UCSD-AML1 (cell line): ENCODE data around the gene SPINT2.
"Not testable (repeated sequence)": the region's sequence is repeated elsewhere in the genome, so short reads cannot be mapped to it uniquely, and the experiment has no call there.

Experiments used
- DNase-seq: peaks from one replicate; lab custom pipeline; 2025; ENCODE audit not compliant: unreplicated experiment; lab: John Stamatoyannopoulos, UW

Gene SPINT2

DNA sequence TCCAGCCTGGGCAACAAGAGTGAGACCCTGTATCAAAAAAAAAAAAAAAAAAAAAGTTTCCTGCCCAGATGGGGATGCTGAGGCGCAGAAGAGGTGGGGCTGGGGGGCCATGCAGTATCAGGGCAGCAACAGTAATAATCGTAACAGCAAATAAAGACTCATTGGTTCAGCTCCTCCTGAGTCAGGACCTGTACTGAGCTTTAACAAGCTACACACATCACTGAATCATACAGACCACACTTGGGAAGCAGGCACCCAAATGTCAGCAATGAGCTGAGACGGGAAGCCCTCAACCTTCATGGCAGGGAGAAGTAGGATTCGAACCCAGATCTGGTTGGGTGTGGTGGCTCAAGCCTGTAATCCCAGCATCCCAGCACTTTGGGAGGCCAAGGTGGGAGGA, 29.8 kb upstream of the SPINT2 start:
- no peak for DNase-seq

DNA sequence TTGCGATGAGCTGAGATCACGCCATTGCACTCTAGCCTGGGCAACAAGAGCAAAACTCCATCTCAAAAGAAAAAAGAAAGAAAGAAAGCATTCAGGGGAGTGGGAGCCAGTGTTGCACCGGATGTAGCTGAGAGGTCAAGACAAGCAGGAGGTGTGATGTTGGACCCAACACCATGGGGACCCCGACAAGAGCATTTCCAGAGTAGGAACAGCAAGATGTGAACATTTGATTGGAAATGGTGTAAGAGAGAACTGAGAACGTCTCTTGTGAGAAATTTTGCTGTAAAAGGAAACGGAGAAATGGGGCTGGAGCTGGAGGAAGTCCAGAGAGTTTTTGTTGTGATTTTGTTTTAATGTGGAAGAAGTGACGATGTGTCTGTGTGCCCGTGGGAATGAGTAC, 24.6 kb upstream of the SPINT2 start:
- DNase-seq = no peak

DNA sequence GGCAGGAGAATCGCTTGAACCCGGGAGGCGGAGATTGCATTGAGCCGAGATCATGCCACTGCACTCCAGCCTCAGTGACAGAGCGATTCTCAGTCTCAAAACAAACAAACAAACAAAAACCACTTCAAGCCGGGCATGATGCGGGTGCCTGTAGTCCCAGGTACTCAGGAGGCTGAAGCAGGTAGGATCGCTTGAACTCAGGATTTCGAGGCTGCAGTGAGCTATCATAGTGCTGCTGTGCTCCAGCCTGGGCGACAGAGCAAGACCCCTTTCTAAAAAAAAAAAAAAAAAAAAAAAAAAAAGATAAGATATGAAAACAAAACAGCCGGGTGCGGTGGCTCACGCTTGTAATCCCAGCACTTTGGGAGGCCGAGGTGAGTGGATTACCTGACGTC, 21.1 kb upstream of the SPINT2 start:
- DNase-seq = no peak

DNA sequence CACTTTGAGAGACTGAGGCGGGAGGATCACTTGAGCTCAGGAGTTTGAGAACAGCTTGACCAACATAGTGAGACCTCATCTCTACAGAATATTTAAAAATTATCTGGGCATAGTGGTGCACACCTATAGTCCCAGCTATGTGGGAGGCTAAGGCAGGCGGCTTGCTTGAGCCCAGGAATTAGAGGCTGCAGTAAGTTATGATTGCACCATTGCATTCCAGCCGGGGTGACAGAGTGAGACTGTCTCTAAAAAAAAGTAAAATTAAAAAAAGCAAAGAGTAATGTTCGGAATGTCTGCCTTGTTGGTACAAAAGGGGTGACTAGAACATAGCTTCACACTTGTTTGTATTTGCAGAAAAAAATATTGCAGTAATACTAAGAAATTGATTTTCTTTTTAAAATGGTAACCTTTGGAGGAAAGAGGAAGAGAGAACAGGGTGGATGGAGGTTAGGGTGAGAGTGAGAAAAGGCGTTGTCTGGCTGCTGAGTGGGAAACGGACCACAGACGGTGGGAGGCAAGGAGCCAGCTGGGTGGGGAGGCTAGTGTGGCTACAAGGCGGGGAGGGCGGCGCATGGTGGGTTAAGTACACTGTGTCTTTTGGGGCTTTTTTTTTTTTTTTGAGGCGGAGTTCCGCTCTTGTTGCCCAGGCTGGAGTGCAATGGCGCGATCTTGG, 18.4 kb upstream of the SPINT2 start:
- DNase-seq = no peak

DNA sequence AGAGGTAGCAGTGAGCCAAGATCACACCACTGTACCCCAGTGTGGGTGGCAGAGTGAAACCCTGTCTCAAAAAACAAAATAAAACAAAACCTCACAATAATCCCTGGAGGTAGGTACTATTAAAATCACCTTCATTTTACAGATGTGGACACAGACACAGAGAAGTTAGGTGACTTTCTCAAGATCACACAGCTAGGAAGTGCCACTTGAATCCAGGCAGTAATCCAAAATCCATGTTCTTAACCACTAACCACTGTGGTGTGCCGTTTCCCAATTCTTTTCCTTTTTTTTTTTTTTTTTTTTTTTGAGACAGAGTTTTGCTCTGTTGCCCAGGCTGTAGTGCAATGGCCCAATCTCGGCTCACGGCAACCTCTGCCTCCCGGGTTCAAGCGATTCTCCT, 17.2 kb upstream of the SPINT2 start:
- DNase-seq = no peak

DNA sequence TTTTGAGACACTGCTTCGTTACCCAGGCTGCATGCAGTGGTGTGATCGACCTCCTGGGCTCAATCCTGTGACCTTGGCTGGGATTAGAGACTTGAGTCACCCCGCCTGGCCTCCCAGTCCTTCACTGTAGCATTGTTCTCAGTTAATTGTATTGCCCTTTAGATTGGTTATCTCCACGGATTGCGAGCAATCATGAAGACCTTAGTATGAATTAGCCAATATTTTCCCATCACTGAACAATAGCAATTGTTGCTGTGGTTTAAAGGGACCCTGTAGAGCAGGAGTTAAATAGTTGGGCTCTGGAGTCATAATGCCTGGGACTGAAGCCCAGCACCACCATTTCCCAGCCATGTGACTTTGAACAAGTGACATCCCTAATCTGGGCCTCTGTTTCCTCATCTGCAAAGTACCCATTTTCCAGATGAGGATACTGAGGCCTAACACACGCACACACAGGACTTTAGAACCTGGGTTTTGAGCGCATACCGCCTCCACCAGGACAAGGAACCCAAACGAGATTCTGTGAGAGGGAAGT, 16.6 kb upstream of the SPINT2 start:
- DNase-seq = no peak

DNA sequence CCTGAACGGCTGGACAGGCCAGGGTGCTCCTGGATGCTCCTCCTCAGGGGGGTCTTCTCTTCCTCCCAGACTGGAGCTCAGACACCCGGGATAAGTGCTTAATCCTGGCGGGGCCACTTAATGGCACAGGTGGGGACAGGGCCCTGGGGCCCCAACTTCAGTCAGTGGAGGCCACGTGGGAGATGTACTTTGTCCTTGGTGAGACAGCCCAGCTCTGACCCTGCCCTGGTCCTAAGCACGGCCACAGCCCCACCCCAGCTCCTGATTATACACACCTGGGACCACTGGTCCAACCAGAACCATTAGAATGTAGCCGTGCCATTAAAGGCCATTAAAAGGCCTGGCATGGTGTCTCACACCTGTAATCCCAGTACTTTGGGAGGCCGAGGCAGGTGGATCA, 16.0 kb upstream of the SPINT2 start:
- DNase-seq = no peak

DNA sequence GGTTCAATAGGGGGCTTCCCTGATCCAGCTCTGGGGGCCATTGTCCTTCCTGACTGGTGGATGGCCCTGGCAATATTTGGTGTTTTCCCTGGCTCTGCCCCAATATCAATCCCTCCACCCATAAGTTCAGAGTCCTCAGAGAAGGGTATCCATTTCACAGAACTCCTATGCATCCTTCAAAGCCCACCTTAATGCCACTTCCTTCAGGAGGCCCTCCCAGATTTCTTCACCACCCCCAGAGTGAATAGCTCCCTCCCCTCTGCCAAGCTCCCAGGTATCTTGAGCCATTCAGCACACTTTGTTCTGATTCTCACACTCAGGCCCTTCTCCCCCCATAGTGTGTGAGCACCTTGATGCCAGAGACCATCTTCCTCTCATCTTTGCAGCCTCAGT, 13.9 kb upstream of the SPINT2 start:
- DNase-seq = no peak

DNA sequence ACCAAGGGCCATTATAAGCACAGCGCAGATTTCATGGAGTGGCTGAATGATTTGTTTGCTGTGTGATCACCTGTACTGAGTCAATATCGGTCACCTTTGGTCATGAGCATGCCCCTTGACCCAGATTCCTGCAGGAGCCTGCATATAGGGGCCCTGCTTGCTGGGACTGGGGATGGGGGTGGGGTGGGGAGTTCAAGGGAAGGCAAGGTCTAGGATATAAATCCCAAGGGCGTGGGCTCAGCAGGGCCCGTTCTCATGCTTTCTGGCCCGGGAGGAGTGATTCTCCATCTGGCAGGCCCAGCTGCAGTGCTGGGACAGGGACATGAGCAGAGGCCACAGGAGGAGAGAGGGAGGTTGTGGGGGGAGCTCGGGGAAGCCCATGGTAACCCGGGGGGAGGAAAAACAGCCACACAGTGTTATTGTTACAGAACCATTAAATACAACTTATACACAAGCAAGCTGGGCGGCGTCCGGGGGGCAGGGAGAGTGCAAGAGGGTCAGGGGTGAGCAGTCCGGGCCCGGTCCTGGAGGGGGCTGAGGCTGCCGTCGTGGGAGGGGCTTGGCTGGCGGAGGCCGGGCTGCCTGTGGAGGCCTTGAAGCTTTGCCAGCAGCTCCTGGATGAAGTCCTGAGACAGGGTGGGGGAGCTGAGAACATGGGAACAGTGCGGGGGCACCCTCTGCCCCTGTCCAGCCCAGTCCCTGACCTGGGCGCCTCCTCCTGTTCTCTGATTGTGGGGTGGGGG, 13.4 kb upstream of the SPINT2 start:
- no peak for DNase-seq

DNA sequence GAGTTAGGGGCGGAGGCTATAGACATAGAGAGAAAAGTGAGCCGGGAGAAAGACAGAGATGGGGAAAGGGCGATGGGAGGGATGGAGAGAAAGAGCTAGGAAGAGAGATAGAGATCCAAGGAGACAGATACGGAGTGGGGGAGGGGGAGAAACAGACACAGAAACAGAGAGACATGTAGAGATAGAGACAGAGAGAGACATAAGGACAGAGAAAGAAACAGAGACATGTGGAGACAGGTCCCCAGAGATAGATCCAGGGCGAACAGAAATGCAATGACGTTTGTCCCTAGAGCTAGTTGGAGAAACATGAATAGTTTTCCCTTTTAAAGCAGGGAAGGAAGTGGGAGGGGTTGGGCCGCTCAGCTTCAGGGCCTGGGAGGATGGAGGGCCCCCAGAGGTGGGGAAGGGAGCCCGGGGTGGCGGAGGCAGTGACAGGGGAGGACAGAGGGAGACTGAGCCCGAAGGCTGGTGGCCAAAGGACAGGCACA, 12.8 kb upstream of the SPINT2 start:
- DNase-seq = peak; percentile 57

DNA sequence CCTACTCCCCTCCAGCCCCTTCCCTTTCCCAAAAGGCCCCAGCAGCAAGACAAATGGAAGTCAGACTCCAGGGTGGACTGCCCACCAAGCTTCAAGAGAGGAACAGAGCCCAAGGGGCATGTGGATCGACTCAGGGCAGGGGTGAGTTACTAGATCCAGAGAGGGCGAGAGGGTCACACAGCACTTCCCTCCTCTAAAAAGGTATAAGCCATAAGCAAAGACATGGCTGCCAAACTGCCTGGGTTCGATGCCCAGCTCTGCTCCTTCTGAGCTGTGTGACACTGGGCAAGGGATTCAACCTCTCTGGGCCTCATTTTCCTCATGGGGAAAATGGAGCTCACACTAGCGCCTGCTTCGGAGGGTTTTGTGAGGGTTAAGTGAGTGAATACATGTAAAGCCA, 12.0 kb upstream of the SPINT2 start:
- no peak for DNase-seq

DNA sequence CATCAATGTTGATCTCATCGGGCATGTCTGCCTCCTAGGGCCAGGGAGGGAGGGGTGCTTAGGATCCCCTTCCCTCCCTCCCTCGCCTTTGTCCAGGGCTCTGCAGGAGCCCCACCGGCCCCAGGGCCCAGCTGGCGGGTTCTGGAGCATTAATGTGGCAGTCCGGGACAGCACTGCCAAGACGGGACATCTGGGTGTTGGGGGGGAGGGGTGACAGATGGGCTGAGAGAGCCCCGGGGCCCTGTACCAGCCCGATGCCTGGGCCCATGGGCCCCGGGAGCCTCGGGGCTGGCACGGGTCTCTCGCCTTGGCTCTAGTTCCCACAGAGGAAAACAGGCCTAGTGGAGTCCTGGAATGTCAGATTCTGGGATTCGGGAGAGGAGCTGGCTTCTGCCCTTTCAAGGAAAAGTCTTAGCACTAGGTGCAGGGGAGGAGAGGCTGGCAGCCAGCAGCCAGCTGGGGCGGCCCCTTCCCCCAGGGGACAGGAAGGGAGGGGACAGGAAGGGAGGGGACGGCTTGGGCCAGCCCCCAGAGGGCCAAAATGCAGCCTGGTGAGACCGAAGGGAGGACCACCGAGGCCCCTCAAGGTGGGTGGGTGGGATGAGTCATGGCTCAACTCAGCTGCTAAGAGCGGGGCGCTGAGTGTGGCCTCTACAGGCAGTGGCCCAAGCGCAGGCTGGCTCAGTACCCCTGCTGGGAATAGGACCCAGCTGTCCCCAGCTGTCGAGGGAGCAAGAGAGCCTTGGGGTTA, 11.3 kb upstream of the SPINT2 start:
- peak; percentile 32 for DNase-seq

DNA sequence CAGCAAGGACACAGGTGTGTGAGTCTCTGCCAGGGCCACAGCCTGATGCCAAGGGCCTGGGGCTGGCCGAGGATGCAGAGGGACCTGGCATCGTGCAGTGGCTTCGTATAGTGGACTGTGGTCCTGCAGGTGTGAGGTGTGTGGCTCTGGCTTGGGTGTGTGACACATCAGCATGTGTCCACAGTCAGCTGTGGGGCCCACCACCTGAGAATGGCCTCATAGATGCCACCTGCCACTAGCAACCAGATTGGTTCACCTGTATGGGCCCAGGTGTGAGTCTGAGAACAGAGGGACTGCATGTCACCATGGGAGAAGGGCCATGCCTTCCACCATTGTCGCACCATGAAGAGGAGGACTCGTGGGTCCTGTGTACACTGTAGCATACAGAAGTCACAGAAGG, 10.6 kb upstream of the SPINT2 start:
- DNase-seq = no peak

DNA sequence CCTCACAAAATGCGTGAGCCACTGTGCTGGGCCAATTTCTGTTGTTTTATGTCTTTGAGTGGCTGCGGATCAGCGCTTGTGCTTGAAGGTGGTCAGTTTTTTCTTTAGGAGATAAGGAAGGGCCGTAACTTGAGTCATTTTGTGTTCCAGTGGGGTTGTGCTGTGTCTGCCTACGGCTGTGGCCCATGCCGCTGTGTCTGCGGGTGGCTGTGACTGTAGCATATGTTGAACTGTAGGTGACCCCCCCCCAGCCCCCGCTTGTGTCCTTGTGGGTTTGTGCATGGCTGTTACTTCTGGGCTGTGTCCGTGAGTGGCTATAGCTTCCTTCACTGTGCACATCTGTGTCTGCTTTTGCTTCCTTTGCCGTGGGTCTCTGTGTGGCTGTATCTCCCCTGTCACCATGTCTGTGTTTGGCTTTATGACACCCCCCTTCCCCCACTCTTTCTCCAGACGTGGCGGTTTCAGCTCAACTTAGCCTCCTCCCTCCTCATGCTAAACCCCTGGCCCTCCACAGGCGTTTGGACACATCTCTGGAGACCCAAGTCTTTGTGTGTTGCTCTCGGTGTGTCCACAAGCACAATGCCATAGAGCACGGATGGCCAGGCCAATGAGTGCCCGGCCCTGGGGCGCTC, 8.9 kb upstream of the SPINT2 start:
- peak; percentile 45 for DNase-seq

DNA sequence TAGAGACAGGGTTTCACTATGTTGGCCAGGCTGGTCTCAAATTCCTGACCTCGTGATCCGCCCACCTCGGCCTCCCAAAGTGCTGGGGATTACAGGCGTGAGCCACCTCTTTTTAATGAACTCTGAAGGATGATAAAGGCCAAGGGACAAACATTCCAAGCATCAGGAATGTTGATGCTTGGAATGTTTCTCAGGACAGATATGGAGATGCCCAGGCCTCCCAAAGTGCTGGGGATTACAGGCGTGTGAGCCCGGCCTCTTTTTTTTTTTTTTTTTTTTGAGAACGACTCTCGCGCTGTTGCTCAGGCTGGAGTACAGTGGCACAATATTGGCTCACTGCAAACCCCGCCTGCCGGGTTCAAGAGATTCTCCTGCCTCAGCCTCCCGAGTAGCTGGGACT, 2.4 kb upstream of the SPINT2 start:
- not testable (repeated sequence) for DNase-seq

DNA sequence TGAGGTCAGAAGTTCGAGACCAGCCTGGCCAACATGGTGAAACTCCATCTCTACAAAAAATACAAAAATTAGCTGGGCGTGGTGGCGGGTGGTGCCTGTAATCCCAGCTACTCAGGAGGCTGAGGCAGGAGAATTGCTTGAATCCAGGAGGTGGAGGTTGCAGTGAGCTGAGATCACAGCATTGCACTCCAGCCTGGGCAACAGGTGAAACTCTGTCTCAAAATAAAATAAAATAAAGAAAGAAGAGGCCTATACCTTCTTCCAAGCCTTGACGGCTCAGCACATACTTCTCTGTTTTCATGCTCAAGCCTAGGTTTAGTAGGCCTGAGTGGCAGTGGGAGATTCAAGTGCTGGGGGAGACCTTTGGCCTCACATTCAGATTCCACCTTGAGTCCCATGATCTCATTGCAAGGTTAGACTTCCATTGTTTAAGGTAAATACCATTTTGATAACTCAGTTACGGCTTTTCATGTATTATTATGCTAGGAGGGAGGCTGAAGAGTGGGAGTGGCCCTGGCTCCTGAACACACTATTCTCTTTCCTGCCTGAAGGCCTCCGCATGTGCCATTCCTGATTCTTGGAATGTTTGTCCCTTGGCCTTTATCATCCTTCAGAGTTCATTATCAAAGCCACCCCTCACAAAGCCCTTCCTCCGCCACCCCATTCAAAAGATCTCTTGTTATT, 1.6 kb upstream of the SPINT2 start:
- no peak for DNase-seq

DNA sequence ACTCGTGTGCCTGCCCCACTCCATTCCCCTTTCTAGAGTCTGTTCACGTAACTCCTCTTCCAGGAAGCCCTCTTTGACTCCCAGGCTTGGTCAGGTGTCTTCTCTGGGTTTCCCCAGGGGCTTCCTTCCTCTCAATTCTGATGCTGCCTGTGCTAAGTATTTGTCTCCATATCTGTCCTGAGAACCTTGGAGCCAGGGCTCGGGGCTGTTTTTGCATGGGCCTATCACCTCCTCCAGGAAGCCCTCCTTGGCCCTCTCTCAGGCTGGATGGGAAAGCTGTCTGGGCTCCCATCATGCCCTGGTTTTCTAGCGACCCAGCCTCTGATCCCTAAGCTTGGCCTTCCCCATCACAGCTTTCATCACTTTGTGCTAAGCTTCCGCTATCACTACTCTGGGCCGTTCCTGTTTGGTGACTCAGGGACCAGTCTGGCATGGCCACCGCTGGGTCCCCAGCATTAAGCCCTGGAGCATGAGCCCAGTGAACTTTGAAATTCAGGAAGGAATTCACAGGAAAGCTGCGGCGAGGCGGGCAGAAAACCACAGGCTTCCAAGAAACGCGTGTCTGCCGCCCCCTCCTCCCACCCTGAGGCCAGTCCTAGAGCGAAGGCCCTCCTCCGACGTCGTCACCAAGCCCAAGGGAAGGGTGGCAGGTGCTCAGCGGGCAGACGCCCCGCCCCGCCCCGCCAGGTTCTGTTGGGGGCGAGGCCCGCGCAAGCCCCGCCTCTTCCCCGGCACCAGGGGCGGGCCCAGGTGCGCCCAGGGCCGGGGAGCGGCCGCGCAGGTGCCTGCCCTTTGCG, 486 bp upstream of the SPINT2 start:
- DNase-seq = peak; percentile 92

DNA sequence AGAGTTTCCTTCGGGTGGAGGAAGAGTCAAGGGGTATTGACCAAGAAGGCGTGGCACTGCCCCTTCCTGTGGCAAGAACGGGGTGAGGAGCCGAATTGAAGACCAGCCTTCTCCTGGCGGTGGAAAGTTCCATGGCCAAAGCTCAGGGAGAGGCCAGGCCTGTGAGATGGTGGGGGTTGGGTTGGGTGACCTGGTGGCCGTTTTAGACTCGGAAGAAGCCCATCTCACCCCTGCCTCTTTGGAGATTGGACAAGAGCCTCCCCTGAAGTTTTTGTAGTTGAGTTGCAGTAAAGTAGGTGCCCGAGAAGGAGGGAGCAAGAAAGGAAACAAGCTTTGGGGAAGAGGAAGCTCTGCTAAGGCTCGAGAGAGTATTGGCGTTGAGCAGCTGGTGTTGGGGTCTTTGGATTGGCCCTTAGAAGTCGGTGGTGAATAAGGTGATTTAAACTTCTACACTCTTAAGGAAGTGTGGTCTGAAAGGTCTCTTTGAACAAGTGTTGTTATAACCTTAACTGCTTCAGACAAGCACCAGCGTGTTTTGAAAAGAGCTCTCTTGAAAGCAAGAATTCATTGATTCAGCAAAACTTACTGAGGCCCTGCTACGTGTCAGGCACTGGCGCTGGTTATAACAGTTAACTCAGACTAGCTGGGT, 964 bp downstream of the SPINT2 start:
- peak; percentile 65 for DNase-seq

DNA sequence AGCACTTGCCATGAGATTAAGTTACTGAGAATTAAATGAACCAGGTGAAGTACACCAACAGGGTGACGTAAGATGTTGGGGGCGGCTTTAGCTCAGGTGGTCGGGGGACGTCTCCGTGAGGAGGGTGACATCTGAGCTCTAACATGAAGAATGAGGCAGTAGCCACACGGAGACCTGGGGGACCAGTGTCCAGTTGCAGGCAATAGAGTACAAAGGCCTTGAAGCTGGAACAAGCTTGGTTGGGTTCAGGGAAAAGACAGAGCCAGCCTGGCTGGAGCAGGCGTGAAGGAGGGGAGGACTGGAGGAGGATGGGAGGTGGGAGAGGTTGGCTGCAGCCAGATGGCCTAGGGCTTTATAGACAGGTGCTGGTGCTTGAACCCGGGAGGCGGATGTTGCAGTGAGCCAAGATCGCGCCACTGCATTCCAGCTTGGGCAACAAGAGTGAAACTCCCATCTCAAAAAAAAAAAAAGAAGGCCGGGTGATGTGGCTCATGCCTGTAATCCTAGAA, 1.6 kb downstream of the SPINT2 start:
- no peak for DNase-seq
